HFFc6 (cell line): ENCODE measurements around the gene GABBR2. TPM values are rescaled to one million over a fixed set of nuclear protein-coding genes. Genes with fewer than 3 reads are reported as not detected.
"Not testable (repeated sequence)": the region's sequence is repeated elsewhere in the genome, so short reads cannot be mapped to it uniquely, and the experiment has no call there.

Experiments used
- DNase-seq: peaks from one replicate; pipeline ENCODE4 v3.0.0-alpha.2; 2018
- H3K27ac Mint-ChIP-seq: 2 replicates; pipeline ENCODE4 v1.8.0; 2020; ENCODE audit warnings: mild to moderate bottlenecking, mixed read lengths
- H3K27me3 Mint-ChIP-seq: 2 replicates; pipeline ENCODE4 v1.8.0; 2021; ENCODE audit warnings: mild to moderate bottlenecking, moderate library complexity, mixed read lengths; ENCODE audit not compliant: insufficient read depth
- H3K36me3 Mint-ChIP-seq: 2 replicates; pipeline ENCODE4 v1.8.0; 2021; ENCODE audit warnings: low read depth, mixed read lengths
- H3K4me1 Mint-ChIP-seq: 2 replicates; pipeline ENCODE4 v1.8.0; 2020; ENCODE audit warnings: low read depth, mixed read lengths
- H3K4me3 Mint-ChIP-seq: 2 replicates; pipeline ENCODE4 v1.8.0; 2020; ENCODE audit warnings: mild to moderate bottlenecking, moderate library complexity, mixed read lengths
- H3K9me3 Mint-ChIP-seq: 2 replicates; pipeline ENCODE4 v1.8.0; 2020; ENCODE audit warnings: mild to moderate bottlenecking, mixed read lengths
- total RNA-seq, 6 experiments: library from RNA; stranded (reverse); fragmentation: NEBNext Ultra II Directional; extraction: Animal tissue kit (Norgen Biotek cat#: 25700); gene quantifications; 2 replicates in 1 of 6; 3 replicates in 5 of 6; pipeline ENCODE4 v1.2.3, GENCODE V29; 2021
- TF ChIP-seq, protein P1 (sequence below): fragments of 200-600 bp; sonication (generic); IDR thresholded peaks from 2 replicates; pipeline ENCODE4 v1.5.0; 2021; ENCODE audit warnings: antibody characterized with exemption, mild to moderate bottlenecking

Gene GABBR2
- total RNA-seq, 6 experiments from 2014 or later: 3.1 to 9.3 (median 7.6) TPM

DNA sequence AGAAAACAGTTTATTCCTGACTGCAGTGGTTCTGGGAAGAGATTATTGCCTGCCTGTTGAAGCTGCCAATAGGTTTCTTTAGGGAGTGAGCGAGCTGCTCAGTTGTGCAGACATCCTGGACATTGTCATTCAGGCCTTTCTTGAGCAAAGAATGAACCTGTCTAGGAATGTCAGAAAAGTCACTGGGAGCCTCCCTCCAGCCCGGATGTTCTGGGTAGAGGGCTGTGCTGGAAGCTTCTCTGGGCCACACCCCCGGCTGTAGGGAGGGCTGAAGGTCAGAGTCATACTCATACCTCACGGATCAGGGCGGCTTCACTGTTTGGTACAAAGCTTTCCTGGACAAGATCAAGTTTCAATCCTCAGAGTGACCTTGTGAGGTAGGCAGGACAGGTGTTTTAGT, 419.9 kb downstream of the GABBR2 start:
- Mint-ChIP-seq H3K36me3 (no peaks in the 10 kb centered on the region), H3K4me1 (no peaks in the 10 kb centered on the region), H3K27ac (no peak overlapping the region), H3K4me3 (no peak overlapping the region), H3K9me3 (no peaks in the 10 kb centered on the region), H3K27me3 (peaks cover 11% of the 10 kb centered on the region; the same call in 1 of the 2 replicates)
- TF ChIP-seq, protein P1, sequence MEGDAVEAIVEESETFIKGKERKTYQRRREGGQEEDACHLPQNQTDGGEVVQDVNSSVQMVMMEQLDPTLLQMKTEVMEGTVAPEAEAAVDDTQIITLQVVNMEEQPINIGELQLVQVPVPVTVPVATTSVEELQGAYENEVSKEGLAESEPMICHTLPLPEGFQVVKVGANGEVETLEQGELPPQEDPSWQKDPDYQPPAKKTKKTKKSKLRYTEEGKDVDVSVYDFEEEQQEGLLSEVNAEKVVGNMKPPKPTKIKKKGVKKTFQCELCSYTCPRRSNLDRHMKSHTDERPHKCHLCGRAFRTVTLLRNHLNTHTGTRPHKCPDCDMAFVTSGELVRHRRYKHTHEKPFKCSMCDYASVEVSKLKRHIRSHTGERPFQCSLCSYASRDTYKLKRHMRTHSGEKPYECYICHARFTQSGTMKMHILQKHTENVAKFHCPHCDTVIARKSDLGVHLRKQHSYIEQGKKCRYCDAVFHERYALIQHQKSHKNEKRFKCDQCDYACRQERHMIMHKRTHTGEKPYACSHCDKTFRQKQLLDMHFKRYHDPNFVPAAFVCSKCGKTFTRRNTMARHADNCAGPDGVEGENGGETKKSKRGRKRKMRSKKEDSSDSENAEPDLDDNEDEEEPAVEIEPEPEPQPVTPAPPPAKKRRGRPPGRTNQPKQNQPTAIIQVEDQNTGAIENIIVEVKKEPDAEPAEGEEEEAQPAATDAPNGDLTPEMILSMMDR: no peak
- no peak for DNase-seq

DNA sequence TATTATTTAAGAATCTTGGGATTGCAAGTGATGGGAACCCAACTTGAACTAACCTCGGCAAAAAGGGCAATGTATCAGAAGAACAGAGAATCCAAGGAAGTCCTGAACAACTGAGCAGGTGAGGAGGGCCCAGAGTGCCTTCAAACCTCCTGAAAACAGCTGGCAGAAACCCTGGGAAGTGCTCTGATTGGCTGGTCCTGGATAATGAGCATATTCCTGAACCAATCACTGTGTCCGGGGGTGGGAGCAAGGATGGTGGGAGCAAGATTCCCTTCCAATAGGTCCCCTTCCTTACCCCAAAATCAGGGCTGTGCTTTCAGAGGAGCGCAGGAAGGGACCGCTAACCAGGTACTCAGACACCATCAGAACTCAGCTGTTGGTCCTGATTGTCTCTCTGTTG, 421.4 kb downstream of the GABBR2 start:
- TF ChIP-seq, protein P1: no peak
- Mint-ChIP-seq H3K27me3 (peaks cover 15% of the 10 kb centered on the region; the same call in 1 of the 2 replicates), H3K9me3 (no peaks in the 10 kb centered on the region), H3K36me3 (no peaks in the 10 kb centered on the region), H3K4me3 (no peak overlapping the region), H3K4me1 (no peaks in the 10 kb centered on the region), H3K27ac (no peak overlapping the region)
- no peak for DNase-seq

DNA sequence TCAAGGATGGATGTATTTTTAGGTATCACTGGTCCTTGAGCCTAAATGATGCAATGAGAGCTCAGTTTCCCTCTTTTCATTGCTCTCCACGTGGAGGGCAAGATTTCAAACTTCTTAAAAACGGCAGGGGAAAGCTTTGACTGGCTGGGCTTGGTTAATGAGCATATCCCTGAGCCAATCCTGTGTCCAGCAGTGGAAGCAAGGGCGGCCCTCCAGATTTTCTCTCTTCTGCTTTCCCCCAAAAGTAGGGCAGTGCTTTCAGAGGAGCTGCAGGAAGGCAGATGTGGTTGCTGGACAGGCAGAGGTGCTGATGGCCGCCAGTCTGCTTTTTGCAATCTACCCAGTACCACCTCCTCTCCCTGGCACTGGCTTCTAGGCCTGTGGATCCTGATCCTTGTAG, 423.3 kb downstream of the GABBR2 start:
- H3K27me3 Mint-ChIP-seq: peaks cover 25% of the 10 kb centered on the region
- no peak overlapping the region for H3K4me3 Mint-ChIP-seq
- no peak overlapping the region for H3K27ac Mint-ChIP-seq
- no peaks in the 10 kb centered on the region for H3K9me3 Mint-ChIP-seq
- H3K36me3 Mint-ChIP-seq: no peaks in the 10 kb centered on the region
- H3K4me1 Mint-ChIP-seq: no peaks in the 10 kb centered on the region
- DNase-seq: no peak
- TF ChIP-seq, protein P1: no peak

DNA sequence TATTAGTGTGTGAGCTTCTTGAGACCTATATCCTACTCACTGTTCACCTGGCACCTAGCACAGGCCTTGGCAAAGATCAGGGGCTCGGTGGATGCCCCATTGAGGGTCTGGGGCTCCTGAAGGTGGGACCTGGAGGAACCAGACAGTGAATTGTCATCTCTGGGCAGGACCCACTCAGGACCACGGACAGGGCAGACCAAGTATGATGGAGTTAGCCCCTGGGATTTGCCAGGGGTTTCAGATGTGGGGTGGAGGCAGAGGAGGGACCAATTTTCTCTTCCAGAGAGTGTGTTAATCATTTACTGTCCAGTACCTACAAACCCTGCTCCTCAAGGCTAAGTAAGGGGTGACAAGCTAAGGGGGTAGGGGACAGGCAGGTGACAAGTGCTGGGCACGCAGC, 424.0 kb downstream of the GABBR2 start:
- Mint-ChIP-seq H3K4me3 (no peak overlapping the region), H3K36me3 (no peaks in the 10 kb centered on the region), H3K27ac (no peak overlapping the region), H3K9me3 (no peaks in the 10 kb centered on the region), H3K27me3 (peaks cover 30% of the 10 kb centered on the region), H3K4me1 (no peaks in the 10 kb centered on the region)
- TF ChIP-seq, protein P1: no peak
- DNase-seq: no peak

DNA sequence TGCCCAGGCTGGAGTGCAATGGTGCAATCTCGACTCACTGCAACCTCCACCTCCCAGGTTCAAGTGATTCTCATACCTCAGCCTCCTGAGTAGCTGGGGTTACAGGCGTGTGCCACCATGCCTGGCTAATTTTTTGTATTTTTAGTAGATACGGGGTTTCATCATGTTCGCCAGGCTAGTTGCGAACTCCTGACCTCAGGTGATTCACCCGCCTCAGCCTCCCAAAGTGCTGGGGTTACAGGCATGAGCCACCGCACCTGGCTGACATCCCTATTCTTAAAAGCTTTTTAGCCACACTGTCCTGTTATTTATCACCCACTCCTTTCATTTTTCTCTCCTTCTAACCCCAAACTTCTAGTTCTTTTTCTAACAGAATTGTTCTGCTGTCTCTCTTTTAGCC, 425.6 kb downstream of the GABBR2 start:
- not testable (repeated sequence) for DNase-seq
- H3K27me3 Mint-ChIP-seq: peaks cover 43% of the 10 kb centered on the region

DNA sequence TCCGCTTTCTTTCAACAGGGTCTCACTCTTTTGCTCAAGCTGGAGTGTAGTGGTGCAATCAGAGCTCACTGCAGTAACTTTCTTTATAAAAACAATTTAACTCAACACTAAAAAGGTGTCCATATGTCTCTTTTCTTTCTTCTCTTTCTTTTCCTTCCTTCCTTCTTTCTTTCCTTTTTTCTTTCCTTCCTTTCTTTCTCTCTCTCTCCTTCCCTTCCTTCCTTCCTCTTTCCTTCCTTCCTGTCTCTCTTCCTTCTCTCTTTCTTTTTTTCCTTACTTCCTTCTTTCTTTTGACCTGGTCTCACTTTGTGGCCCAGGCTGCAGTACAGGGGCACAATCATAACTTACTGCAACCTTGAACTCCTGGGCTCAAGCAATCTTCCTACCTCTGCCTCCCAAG, 427.5 kb downstream of the GABBR2 start:
- H3K27ac Mint-ChIP-seq: no peak overlapping the region
- H3K9me3 Mint-ChIP-seq: no peaks in the 10 kb centered on the region
- no peak for DNase-seq
- no peaks in the 10 kb centered on the region for H3K36me3 Mint-ChIP-seq
- peaks cover 47% of the 10 kb centered on the region for H3K27me3 Mint-ChIP-seq
- TF ChIP-seq, protein P1: no peak
- no peaks in the 10 kb centered on the region for H3K4me1 Mint-ChIP-seq
- no peak overlapping the region for H3K4me3 Mint-ChIP-seq

More for the DNA sequence above, 425.6 kb downstream of the GABBR2 start:
- H3K9me3 Mint-ChIP-seq, H3K27ac Mint-ChIP-seq, H3K4me3 Mint-ChIP-seq, H3K36me3 Mint-ChIP-seq, H3K4me1 Mint-ChIP-seq: not testable (repeated sequence)
